ENCODE measurements around the gene NUMBL.

- no peak for TF ChIP-seq CTCF (IDR thresholded peaks at IDR 0.05; ENCODE audit: insufficient read depth, low read length)
- TF ChIP-seq POLR2AphosphoS5 (IDR thresholded peaks at IDR 0.05; ENCODE audit: low read depth): no peak
- TF ChIP-seq GABPA (IDR thresholded peaks at IDR 0.05; ENCODE audit: low read depth): no peak
Observed at GRCh38 chr19:40733149-40733548, 42.7 kb upstream of the NUMBL start.
